Endometrium (tissue), 2 donors: ENCODE measurements around the gene NME4.
"Not testable (repeated sequence)": the region's sequence is repeated elsewhere in the genome, so short reads cannot be mapped to it uniquely, and the experiment has no call there.

Experiments
- FAIRE-seq: peaks from 2 replicates; lab custom pipeline; 2012; peaks lifted over from hg19 to GRCh38; lab: Jason Lieb, UNC
- donor health status: control.
- donor health status: control.

NME4 gene

GRCh38 chr16:398561-399339 lies 1.8 kb downstream of the NME4 start:
- no peak for FAIRE-seq

GRCh38 chr16:399340-400019 lies 2.5 kb downstream of the NME4 start:
- FAIRE-seq: no peak

- FAIRE-seq: no peak
Observed at GRCh38 chr16:400061-400591, 3.1 kb downstream of the NME4 start.

GRCh38 chr16:401468-402348 lies 4.7 kb downstream of the NME4 start, which contains the start of gene DECR2:
DECR2 (plus strand) TSS chr16:401885; CDS start chr16:401964, 79 bp downstream.
- no peak for FAIRE-seq

GRCh38 chr16:404971-405486 lies 8.0 kb downstream of the NME4 start:
- FAIRE-seq: no peak

GRCh38 chr16:405548-406506 lies 8.8 kb downstream of the NME4 start:
- FAIRE-seq: no peak

GRCh38 chr16:407253-407652 lies 10.3 kb downstream of the NME4 start:
- no peak for FAIRE-seq

GRCh38 chr16:410516-411178 lies 13.6 kb downstream of the NME4 start:
- no peak for FAIRE-seq

GRCh38 chr16:411576-412265 lies 14.7 kb downstream of the NME4 start:
- no peak for FAIRE-seq

- FAIRE-seq: no peak
Observed at GRCh38 chr16:414395-415169, 17.6 kb downstream of the NME4 start.

GRCh38 chr16:415170-415498 lies 18.1 kb downstream of the NME4 start:
- FAIRE-seq: not testable (repeated sequence)

- FAIRE-seq: not testable (repeated sequence)
Observed at GRCh38 chr16:422179-422578, 25.2 kb downstream of the NME4 start.

GRCh38 chr16:424033-424622 lies 27.1 kb downstream of the NME4 start:
- FAIRE-seq: no peak

- FAIRE-seq: no peak
Observed at GRCh38 chr16:424623-425081, 27.7 kb downstream of the NME4 start.

GRCh38 chr16:425082-425718 lies 28.2 kb downstream of the NME4 start, which contains the start of gene RAB11FIP3:
RAB11FIP3 (plus strand) TSS chr16:425649; CDS start chr16:426007, 358 bp downstream.
- no peak for FAIRE-seq

- FAIRE-seq: no peak
Observed at GRCh38 chr16:425740-426114, 28.7 kb downstream of the NME4 start.

- FAIRE-seq: no peak
Observed at GRCh38 chr16:426115-426905, 29.3 kb downstream of the NME4 start.
